CD4-positive, alpha-beta T cell (primary cell): ENCODE results near the gene ACMSD. TPM values are rescaled to one million over a fixed set of nuclear protein-coding genes. Genes with fewer than 3 reads are reported as not detected.
"Not testable (repeated sequence)": the region's sequence is repeated elsewhere in the genome, so short reads cannot be mapped to it uniquely, and the experiment has no call there.

Experiments used
- ATAC-seq: fragments of 200-7000 bp; cut with Tn5 transposase; one replicate; pipeline ENCODE4 v1.10.0; 2022; ENCODE audit warnings: mild to moderate bottlenecking; ENCODE audit not compliant: poor library complexity
- CTCF ChIA-PET: fragments of 350-600 bp; sonication (Branson Sonifier 250); formaldehyde crosslinking; loops from one replicate; lab custom pipeline; 2021; ENCODE audit warnings: antibody characterized with exemption, inconsistent platforms; lab: Charles Lee
- POLR2A ChIA-PET: fragments of 350-600 bp; sonication (Branson Sonifier 250); formaldehyde crosslinking; loops from one replicate; lab custom pipeline; 2021; ENCODE audit warnings: antibody characterized with exemption, inconsistent platforms; lab: Charles Lee
- DNase-seq, 14 experiments: peaks; one replicate each; pipeline ENCODE4 v3.0.0-alpha.2; 2013 to 2020; ENCODE audit warnings: mixed read lengths in 2 of 14
- H3K27ac ChIP-seq, 2 donors: one replicate each; pipeline versions ENCODE4 v1.5.1 to v1.7.0; 2013; ENCODE audit warnings: low read length in 2 of 2, low read depth in 1 of 2, mild to moderate bottlenecking in 1 of 2
- H3K27me3 ChIP-seq, 2 experiments: 1 replicate in 1 of 2; 2 replicates in 1 of 2; pipeline versions ENCODE4 v1.6.1 to v1.7.0; 2013; ENCODE audit warnings: low read length in 2 of 2, control low read depth in 1 of 2, mild to moderate bottlenecking in 1 of 2, moderate library complexity in 1 of 2; ENCODE audit not compliant: insufficient read depth in 2 of 2, control insufficient read depth in 1 of 2
- H3K36me3 ChIP-seq: one replicate; pipeline ENCODE4 v1.6.1; 2013; ENCODE audit warnings: low read length, control low read depth; ENCODE audit not compliant: insufficient read depth
- H3K4me1 ChIP-seq: one replicate; pipeline ENCODE4 v1.6.1; 2013; ENCODE audit warnings: low read length, control low read depth; ENCODE audit not compliant: insufficient read depth
- H3K4me3 ChIP-seq: one replicate; pipeline ENCODE4 v1.5.1; 2013; ENCODE audit warnings: mild to moderate bottlenecking, low read length, moderate library complexity
- H3K9me3 ChIP-seq, 2 experiments: 1 replicate in 1 of 2; 2 replicates in 1 of 2; pipeline versions ENCODE4 v1.6.1 to v1.7.0; 2013; ENCODE audit warnings: low read length in 2 of 2, mild to moderate bottlenecking in 2 of 2, control low read depth in 1 of 2, moderate library complexity in 1 of 2; ENCODE audit not compliant: control insufficient read depth in 1 of 2, insufficient read depth in 1 of 2
- H3K27ac Mint-ChIP-seq: one replicate; pipeline ENCODE4 v1.8.0; 2020; ENCODE audit warnings: mixed read lengths
- H3K27me3 Mint-ChIP-seq: one replicate; pipeline ENCODE4 v1.8.0; 2021; ENCODE audit warnings: mixed read lengths
- H3K36me3 Mint-ChIP-seq: one replicate; pipeline ENCODE4 v1.8.0; 2021; ENCODE audit warnings: low read depth, mixed read lengths
- H3K4me1 Mint-ChIP-seq: one replicate; pipeline ENCODE4 v1.8.0; 2021; ENCODE audit warnings: low read depth, mixed read lengths
- H3K4me3 Mint-ChIP-seq: one replicate; pipeline ENCODE4 v1.8.0; 2020; ENCODE audit warnings: mild to moderate bottlenecking, mixed read lengths
- H3K9me3 Mint-ChIP-seq: one replicate; pipeline ENCODE4 v1.8.0; 2020; ENCODE audit warnings: mixed read lengths
- CTCF ChIP-seq: fragments of 200-600 bp; IDR thresholded peaks from one replicate; pipeline ENCODE4 v1.8.0; 2022; ENCODE audit warnings: antibody characterized with exemption, mild to moderate bottlenecking
- intact Hi-C, 2 experiments: fragments of 100-400 bp; cut with DNase I in 1 of 2; cut with micrococcal nuclease in 1 of 2; formaldehyde crosslinking; loops; one replicate each; pipeline versions ENCODE4 v1.15.1 to v1.9.0; 2023 to 2025; cut with DNase I, micrococcal nuclease
- total RNA-seq, 174 experiments: library from RNA in 2 of 174; stranded (reverse) in 2 of 174; gene quantifications; one replicate each; pipeline ENCODE4 v1.2.3 and lab custom pipeline; 2021 to 2026

ACMSD gene
- total RNA-seq, 2 experiments from 2014 or later: not detected

- H3K4me1 ChIP-seq: no peaks in the 10 kb centered on the region
- CTCF ChIA-PET: interaction anchor here (1.3 kb wide), 1 partner anchor 449 kb away, joined by 4 read pairs; no protein-coding TSS in a partner anchor
- Mint-ChIP-seq H3K4me3 (no peak overlapping the region), H3K9me3 (no peaks in the 10 kb centered on the region), H3K27me3 (no peaks in the 10 kb centered on the region), H3K36me3 (no peaks in the 10 kb centered on the region), H3K4me1 (no peaks in the 10 kb centered on the region), H3K27ac (no peak overlapping the region)
- POLR2A ChIA-PET: no interaction called here
- H3K27me3 ChIP-seq: no peaks in the 10 kb centered on the region
- H3K27ac ChIP-seq: no peak overlapping the region
- H3K9me3 ChIP-seq: no peaks in the 10 kb centered on the region
- H3K4me3 ChIP-seq: no peak overlapping the region
- H3K36me3 ChIP-seq: no peaks in the 10 kb centered on the region
- DNase-seq: no peak
- TF ChIP-seq CTCF: no peak
- no peak for ATAC-seq
- intact Hi-C loops: no loop called here
Measured at GRCh38 chr2:134900151-134900550, 61.7 kb downstream of the ACMSD start.

- H3K9me3 Mint-ChIP-seq, H3K36me3 ChIP-seq, H3K4me3 Mint-ChIP-seq, ATAC-seq, H3K27ac Mint-ChIP-seq, DNase-seq, H3K4me1 ChIP-seq, H3K4me3 ChIP-seq, H3K27ac ChIP-seq, intact Hi-C loops, H3K4me1 Mint-ChIP-seq, H3K27me3 ChIP-seq, H3K27me3 Mint-ChIP-seq, H3K36me3 Mint-ChIP-seq, H3K9me3 ChIP-seq, POLR2A ChIA-PET: not testable (repeated sequence)
- CTCF ChIA-PET: interaction anchor here (0.6 kb wide), 1 partner anchor 15 kb away, joined by 3 read pairs; no protein-coding TSS in a partner anchor
Measured at GRCh38 chr2:134903701-134904100, 65.3 kb downstream of the ACMSD start.

- peaks cover 9% of the 10 kb centered on the region for H3K9me3 Mint-ChIP-seq
- ATAC-seq: no peak
- ChIA-PET POLR2A (interaction anchor here (0.6 kb wide), 1 partner anchor 724 kb away, joined by 3 read pairs; no protein-coding TSS in a partner anchor), CTCF (no interaction called here)
- no peaks in the 10 kb centered on the region for H3K36me3 ChIP-seq
- no peaks in the 10 kb centered on the region for H3K27me3 ChIP-seq
- no peaks in the 10 kb centered on the region for H3K4me1 ChIP-seq
- no peak overlapping the region for H3K27ac Mint-ChIP-seq
- no peaks in the 10 kb centered on the region for H3K36me3 Mint-ChIP-seq
- no peak for DNase-seq
- H3K4me1 Mint-ChIP-seq: no peaks in the 10 kb centered on the region
- H3K9me3 ChIP-seq: no peaks in the 10 kb centered on the region
- no peak overlapping the region for H3K27ac ChIP-seq
- TF ChIP-seq CTCF: no peak
- intact Hi-C loops: no loop called here
- H3K4me3 ChIP-seq: no peak overlapping the region
- H3K27me3 Mint-ChIP-seq: no peaks in the 10 kb centered on the region
- H3K4me3 Mint-ChIP-seq: no peak overlapping the region
Measured at GRCh38 chr2:134905168-134905567, 66.8 kb downstream of the ACMSD start.

GRCh38 chr2:134906726-134907125 is 68.3 kb downstream of the ACMSD start:
- ATAC-seq (no peak), DNase-seq (no peak)
- Histone ChIP-seq H3K9me3 (no peaks in the 10 kb centered on the region), H3K27me3 (no peaks in the 10 kb centered on the region), H3K4me1 (no peaks in the 10 kb centered on the region), H3K4me3 (no peak overlapping the region), H3K36me3 (no peaks in the 10 kb centered on the region), H3K27ac (no peak overlapping the region)
- no peak overlapping the region for H3K27ac Mint-ChIP-seq
- no peaks in the 10 kb centered on the region for H3K27me3 Mint-ChIP-seq
- no peaks in the 10 kb centered on the region for H3K36me3 Mint-ChIP-seq
- POLR2A ChIA-PET: no interaction called here
- CTCF ChIA-PET: no interaction called here
- intact Hi-C loops: no loop called here
- no peak for TF ChIP-seq CTCF
- no peaks in the 10 kb centered on the region for H3K4me1 Mint-ChIP-seq
- H3K9me3 Mint-ChIP-seq: peaks cover 9% of the 10 kb centered on the region
- no peak overlapping the region for H3K4me3 Mint-ChIP-seq

GRCh38 chr2:134907441-134908116 is 69.2 kb downstream of the ACMSD start:
- H3K4me3 Mint-ChIP-seq, H3K27ac Mint-ChIP-seq, POLR2A ChIA-PET, H3K4me1 ChIP-seq, H3K4me3 ChIP-seq, H3K36me3 Mint-ChIP-seq, H3K4me1 Mint-ChIP-seq, H3K27me3 ChIP-seq, CTCF ChIA-PET, H3K9me3 ChIP-seq, ATAC-seq, H3K27me3 Mint-ChIP-seq, H3K9me3 Mint-ChIP-seq, H3K36me3 ChIP-seq, H3K27ac ChIP-seq, DNase-seq, intact Hi-C loops: not testable (repeated sequence)
